GM12865 (cell line): ENCODE data around the gene PEX3.
A peak's percentile ranks its signal among the peaks of the same experiment; 100 is the strongest.

Source experiments
- DNase-seq: peaks from one replicate; pipeline ENCODE4 v3.0.0; 2010; ENCODE audit warnings: low read depth
- H3K4me3 ChIP-seq: 2 replicates; pipeline ENCODE4 v1.5.1; 2011; ENCODE audit warnings: mild to moderate bottlenecking, low read depth, low read length, control low read depth
- CTCF ChIP-seq: IDR thresholded peaks from 2 replicates; pipeline ENCODE4 v1.5.1; 2011; ENCODE audit warnings: low read length, control low read depth, low read depth, inconsistent platforms; ENCODE audit not compliant: insufficient read depth; ENCODE audit errors: missing control alignments

The PEX3 gene

GRCh38 chr6:143513410-143513809, 62.8 kb downstream of the PEX3 start:
- peak; percentile 63 for TF ChIP-seq CTCF
- DNase-seq = peak; percentile 51
- no peak overlapping the region for H3K4me3 ChIP-seq

GRCh38 chr6:143515061-143515760, 64.6 kb downstream of the PEX3 start:
- no peak for DNase-seq
- TF ChIP-seq CTCF = no peak
- H3K4me3 ChIP-seq = no peak overlapping the region

- DNase-seq = no peak
- TF ChIP-seq CTCF = no peak
- H3K4me3 ChIP-seq = no peak overlapping the region
Observed at GRCh38 chr6:143515766-143516355, 65.3 kb downstream of the PEX3 start.

- no peak for TF ChIP-seq CTCF
- no peak overlapping the region for H3K4me3 ChIP-seq
- DNase-seq = no peak
Observed at GRCh38 chr6:143516690-143517446, 66.3 kb downstream of the PEX3 start.

- no peak for TF ChIP-seq CTCF
- DNase-seq = no peak
- no peak overlapping the region for H3K4me3 ChIP-seq
Observed at GRCh38 chr6:143517447-143517773, 66.8 kb downstream of the PEX3 start.

- TF ChIP-seq CTCF = no peak
- no peak overlapping the region for H3K4me3 ChIP-seq
- DNase-seq = no peak
Observed at GRCh38 chr6:143522039-143522600, 71.5 kb downstream of the PEX3 start.
